Suprapubic skin (tissue), 3 donors: Measurements from ENCODE around the gene PRRX2.

ENCODE experiments used
- POLR2A ChIP-seq, 2 donors: fragments of 450-650 bp; IDR thresholded peaks; one replicate each; pipeline ENCODE4 v1.6.1; 2017; ENCODE audit warnings: antibody characterized with exemption in 2 of 2, mild to moderate bottlenecking in 2 of 2, moderate library complexity in 2 of 2
- TF ChIP-seq, protein P1 (sequence below), 2 donors: fragments of 200-600 bp in 1 of 2; fragments of 450-650 bp in 1 of 2; sonication (generic) in 1 of 2; IDR thresholded peaks; one replicate each; pipeline ENCODE4 v1.5.1; 2016 to 2019; ENCODE audit warnings: antibody characterized with exemption in 2 of 2, mild to moderate bottlenecking in 1 of 2, moderate library complexity in 1 of 2

DNA sequence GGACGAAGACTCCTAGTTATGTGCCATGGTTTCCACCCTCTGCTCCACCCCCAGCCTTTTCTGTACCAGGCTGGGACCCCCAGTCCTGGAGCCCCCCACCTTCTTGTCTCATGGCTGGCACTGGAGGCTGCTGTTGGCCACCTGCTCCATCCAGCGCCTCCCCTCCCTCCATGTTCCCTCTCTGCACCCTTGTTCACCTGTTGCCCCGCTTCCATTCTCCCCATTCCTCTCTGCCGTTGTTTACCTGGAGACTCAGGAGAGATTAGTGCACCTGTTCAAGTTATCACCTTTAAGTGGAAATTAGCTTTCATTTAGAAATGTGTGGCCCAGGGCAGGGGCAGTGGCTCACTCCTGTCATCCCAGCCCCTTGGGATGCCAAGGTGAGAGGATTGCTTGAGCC lies 32.2 kb upstream of the PRRX2 start:
- TF ChIP-seq POLR2A (IDR thresholded peaks at IDR 0.05) = no peak
- TF ChIP-seq, protein P1, sequence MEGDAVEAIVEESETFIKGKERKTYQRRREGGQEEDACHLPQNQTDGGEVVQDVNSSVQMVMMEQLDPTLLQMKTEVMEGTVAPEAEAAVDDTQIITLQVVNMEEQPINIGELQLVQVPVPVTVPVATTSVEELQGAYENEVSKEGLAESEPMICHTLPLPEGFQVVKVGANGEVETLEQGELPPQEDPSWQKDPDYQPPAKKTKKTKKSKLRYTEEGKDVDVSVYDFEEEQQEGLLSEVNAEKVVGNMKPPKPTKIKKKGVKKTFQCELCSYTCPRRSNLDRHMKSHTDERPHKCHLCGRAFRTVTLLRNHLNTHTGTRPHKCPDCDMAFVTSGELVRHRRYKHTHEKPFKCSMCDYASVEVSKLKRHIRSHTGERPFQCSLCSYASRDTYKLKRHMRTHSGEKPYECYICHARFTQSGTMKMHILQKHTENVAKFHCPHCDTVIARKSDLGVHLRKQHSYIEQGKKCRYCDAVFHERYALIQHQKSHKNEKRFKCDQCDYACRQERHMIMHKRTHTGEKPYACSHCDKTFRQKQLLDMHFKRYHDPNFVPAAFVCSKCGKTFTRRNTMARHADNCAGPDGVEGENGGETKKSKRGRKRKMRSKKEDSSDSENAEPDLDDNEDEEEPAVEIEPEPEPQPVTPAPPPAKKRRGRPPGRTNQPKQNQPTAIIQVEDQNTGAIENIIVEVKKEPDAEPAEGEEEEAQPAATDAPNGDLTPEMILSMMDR (IDR thresholded peaks at IDR 0.05) = no peak
